ENCODE results near the gene TOGARAM2.

Gene TOGARAM2

GRCh38 chr2:28978606-28979005 is 2.5 kb upstream of the TOGARAM2 start:
- Histone ChIP-seq H3K9me3 (ENCODE audit: control insufficient read depth, low read length) (no peaks in the 10 kb centered on the region), H3K27me3 (ENCODE audit: control insufficient read depth, insufficient read depth, low read length) (no peaks in the 10 kb centered on the region), H3K4me3 (ENCODE audit: low read length) (no peak overlapping the region), H3K36me3 (ENCODE audit: control insufficient read depth, insufficient read depth, low read length) (no peaks in the 10 kb centered on the region), H3K9ac (ENCODE audit: low read length) (no peak overlapping the region), H3K4me1 (ENCODE audit: control insufficient read depth, insufficient read depth, low read length) (peaks cover 35% of the 10 kb centered on the region)

GRCh38 chr2:28979041-28979440 is 2.1 kb upstream of the TOGARAM2 start:
- Histone ChIP-seq H3K9me3 (ENCODE audit: control insufficient read depth, low read length) (no peaks in the 10 kb centered on the region), H3K36me3 (ENCODE audit: control insufficient read depth, insufficient read depth, low read length) (no peaks in the 10 kb centered on the region), H3K4me3 (ENCODE audit: low read length) (no peak overlapping the region), H3K4me1 (ENCODE audit: control insufficient read depth, insufficient read depth, low read length) (peaks cover 35% of the 10 kb centered on the region), H3K27me3 (ENCODE audit: control insufficient read depth, insufficient read depth, low read length) (no peaks in the 10 kb centered on the region), H3K9ac (ENCODE audit: low read length) (no peak overlapping the region)

- H3K4me1 ChIP-seq (ENCODE audit: control insufficient read depth, insufficient read depth, low read length): peaks cover 35% of the 10 kb centered on the region
- H3K36me3 ChIP-seq (ENCODE audit: control insufficient read depth, insufficient read depth, low read length): no peaks in the 10 kb centered on the region
- H3K9ac ChIP-seq (ENCODE audit: low read length): no peak overlapping the region
- H3K9me3 ChIP-seq (ENCODE audit: control insufficient read depth, low read length): no peaks in the 10 kb centered on the region
- no peak overlapping the region for H3K4me3 ChIP-seq (ENCODE audit: low read length)
- no peaks in the 10 kb centered on the region for H3K27me3 ChIP-seq (ENCODE audit: control insufficient read depth, insufficient read depth, low read length)
These were observed 1.3 kb upstream of the TOGARAM2 start for GRCh38 chr2:28979576-28980366.

GRCh38 chr2:28980368-28981015 is 606 bp upstream of the TOGARAM2 start:
- Histone ChIP-seq H3K36me3 (ENCODE audit: control insufficient read depth, insufficient read depth, low read length) (no peaks in the 10 kb centered on the region), H3K9me3 (ENCODE audit: control insufficient read depth, low read length) (no peaks in the 10 kb centered on the region), H3K9ac (ENCODE audit: low read length) (no peak overlapping the region), H3K27me3 (ENCODE audit: control insufficient read depth, insufficient read depth, low read length) (no peaks in the 10 kb centered on the region), H3K4me3 (ENCODE audit: low read length) (no peak overlapping the region), H3K4me1 (ENCODE audit: control insufficient read depth, insufficient read depth, low read length) (peaks cover 35% of the 10 kb centered on the region)

GRCh38 chr2:28981620-28982376 is 700 bp downstream of the TOGARAM2 start:
- H3K27me3 ChIP-seq (ENCODE audit: control insufficient read depth, insufficient read depth, low read length): no peaks in the 10 kb centered on the region
- no peaks in the 10 kb centered on the region for H3K36me3 ChIP-seq (ENCODE audit: control insufficient read depth, insufficient read depth, low read length)
- no peak overlapping the region for H3K4me3 ChIP-seq (ENCODE audit: low read length)
- peak overlapping the region; percentile 41 for H3K9ac ChIP-seq (ENCODE audit: low read length)
- H3K4me1 ChIP-seq (ENCODE audit: control insufficient read depth, insufficient read depth, low read length): peaks cover 30% of the 10 kb centered on the region
- H3K9me3 ChIP-seq (ENCODE audit: control insufficient read depth, low read length): no peaks in the 10 kb centered on the region

- H3K9me3 ChIP-seq (ENCODE audit: control insufficient read depth, low read length): no peaks in the 10 kb centered on the region
These were observed 1.4 kb downstream of the TOGARAM2 start for GRCh38 chr2:28982381-28982950.

GRCh38 chr2:28986429-28986828 is 5.3 kb downstream of the TOGARAM2 start:
- Histone ChIP-seq H3K36me3 (ENCODE audit: control insufficient read depth, insufficient read depth, low read length) (no peaks in the 10 kb centered on the region), H3K9ac (ENCODE audit: low read length) (no peak overlapping the region), H3K9me3 (ENCODE audit: control insufficient read depth, low read length) (no peaks in the 10 kb centered on the region), H3K4me3 (ENCODE audit: low read length) (no peak overlapping the region), H3K27me3 (ENCODE audit: control insufficient read depth, insufficient read depth, low read length) (no peaks in the 10 kb centered on the region), H3K4me1 (ENCODE audit: control insufficient read depth, insufficient read depth, low read length) (peaks cover 12% of the 10 kb centered on the region)

More at GRCh38 chr2:28982381-28982950, 1.4 kb downstream of the TOGARAM2 start:
- Histone ChIP-seq H3K4me1 (ENCODE audit: control insufficient read depth, insufficient read depth, low read length) (peaks cover 24% of the 10 kb centered on the region), H3K27me3 (ENCODE audit: control insufficient read depth, insufficient read depth, low read length) (no peaks in the 10 kb centered on the region), H3K4me3 (ENCODE audit: low read length) (no peak overlapping the region), H3K9ac (ENCODE audit: low read length) (no peak overlapping the region), H3K36me3 (ENCODE audit: control insufficient read depth, insufficient read depth, low read length) (no peaks in the 10 kb centered on the region)

- Histone ChIP-seq H3K9me3 (ENCODE audit: control insufficient read depth, low read length) (no peaks in the 10 kb centered on the region), H3K27me3 (ENCODE audit: control insufficient read depth, insufficient read depth, low read length) (no peaks in the 10 kb centered on the region), H3K4me1 (ENCODE audit: control insufficient read depth, insufficient read depth, low read length) (peaks cover 29% of the 10 kb centered on the region), H3K4me3 (ENCODE audit: low read length) (no peak overlapping the region), H3K9ac (ENCODE audit: low read length) (no peak overlapping the region), H3K36me3 (ENCODE audit: control insufficient read depth, insufficient read depth, low read length) (no peaks in the 10 kb centered on the region)
These were observed 8.9 kb downstream of the TOGARAM2 start for GRCh38 chr2:28989973-28990372.

- Histone ChIP-seq H3K9ac (ENCODE audit: low read length) (no peak overlapping the region), H3K4me1 (ENCODE audit: control insufficient read depth, insufficient read depth, low read length) (peaks cover 29% of the 10 kb centered on the region), H3K9me3 (ENCODE audit: control insufficient read depth, low read length) (no peaks in the 10 kb centered on the region), H3K27me3 (ENCODE audit: control insufficient read depth, insufficient read depth, low read length) (no peaks in the 10 kb centered on the region), H3K4me3 (ENCODE audit: low read length) (no peak overlapping the region), H3K36me3 (ENCODE audit: control insufficient read depth, insufficient read depth, low read length) (no peaks in the 10 kb centered on the region)
These were observed 9.3 kb downstream of the TOGARAM2 start for GRCh38 chr2:28990445-28990844.

GRCh38 chr2:28991021-28991420 is 9.9 kb downstream of the TOGARAM2 start:
- H3K4me3 ChIP-seq (ENCODE audit: low read length): no peak overlapping the region
- H3K4me1 ChIP-seq (ENCODE audit: control insufficient read depth, insufficient read depth, low read length): peaks cover 29% of the 10 kb centered on the region
- H3K9ac ChIP-seq (ENCODE audit: low read length): no peak overlapping the region
- no peaks in the 10 kb centered on the region for H3K27me3 ChIP-seq (ENCODE audit: control insufficient read depth, insufficient read depth, low read length)
- H3K36me3 ChIP-seq (ENCODE audit: control insufficient read depth, insufficient read depth, low read length): no peaks in the 10 kb centered on the region
- H3K9me3 ChIP-seq (ENCODE audit: control insufficient read depth, low read length): no peaks in the 10 kb centered on the region

- Histone ChIP-seq H3K36me3 (ENCODE audit: control insufficient read depth, insufficient read depth, low read length) (no peaks in the 10 kb centered on the region), H3K4me3 (ENCODE audit: low read length) (no peak overlapping the region), H3K9ac (ENCODE audit: low read length) (peak overlapping the region; percentile 36), H3K27me3 (ENCODE audit: control insufficient read depth, insufficient read depth, low read length) (no peaks in the 10 kb centered on the region), H3K9me3 (ENCODE audit: control insufficient read depth, low read length) (no peaks in the 10 kb centered on the region), H3K4me1 (ENCODE audit: control insufficient read depth, insufficient read depth, low read length) (peaks cover 29% of the 10 kb centered on the region)
These were observed 10.4 kb downstream of the TOGARAM2 start for GRCh38 chr2:28991460-28991859.

All from mucosa of stomach (tissue), 1 donor.